Colonic mucosa (tissue), 4 donors: ENCODE measurements around the gene RBL2. TPM values are rescaled to one million over a fixed set of nuclear protein-coding genes. Genes with fewer than 3 reads are reported as not detected.

Experiments used
- DNase-seq: peaks from one replicate; pipeline ENCODE4 v3.0.0-alpha.2; 2020
- H3K27ac ChIP-seq: fragments of 200-600 bp; one replicate; pipeline ENCODE4 v1.8.0; 2021
- H3K27me3 ChIP-seq: fragments of 200-600 bp; one replicate; pipeline ENCODE4 v1.8.0; 2021
- H3K36me3 ChIP-seq: fragments of 200-600 bp; one replicate; pipeline ENCODE4 v1.8.0; 2021
- H3K4me1 ChIP-seq: fragments of 200-600 bp; one replicate; pipeline ENCODE4 v1.8.0; 2021; ENCODE audit warnings: mild to moderate bottlenecking
- H3K4me3 ChIP-seq: fragments of 200-600 bp; one replicate; pipeline ENCODE4 v1.8.0; 2021
- H3K9ac ChIP-seq, 2 donors: one replicate each; pipeline ENCODE4 v1.7.0; 2013; ENCODE audit warnings: control low read depth in 2 of 2, low read depth in 2 of 2, low read length in 2 of 2
- H3K9me3 ChIP-seq: fragments of 200-600 bp; one replicate; pipeline ENCODE4 v1.8.0; 2021
- CTCF ChIP-seq: fragments of 200-600 bp; IDR thresholded peaks from one replicate; pipeline ENCODE4 v1.8.0; 2022; ENCODE audit warnings: antibody characterized with exemption, mild to moderate bottlenecking
- intact Hi-C: fragments of 100-400 bp; cut with DNase I; formaldehyde crosslinking; loops from one replicate; pipeline ENCODE4 v1.14.1; 2022
- total RNA-seq, 2 donors: library from RNA; stranded (reverse); fragmentation: NEBNext Ultra II Directional in 1 of 2; extraction: Animal tissue kit (Norgen Biotek cat#: 25700) in 1 of 2; gene quantifications; one replicate each; pipeline ENCODE4 v1.2.1, GENCODE V29; 2021
- donor health status: healthy.
- donor health status: DM: no; HTN: no; CAD: no.
- donor health status: DM: no; HTN: no; CAD: no.

RBL2 gene
- total RNA-seq, 2 donors from 2014 or later, result 46.9 to 61.3 TPM

- Histone ChIP-seq H3K9me3 (no peaks in the 10 kb centered on the region), H3K36me3 (peaks cover 3% of the 10 kb centered on the region)
- DNase-seq, result no peak
These were observed 55.5 kb downstream of the RBL2 start for GRCh38 chr16:53489755-53490154.

GRCh38 chr16:53492503-53492902 lies 58.2 kb downstream of the RBL2 start:
- peaks cover 15% of the 10 kb centered on the region for H3K36me3 ChIP-seq
- no peak for DNase-seq
- intact Hi-C loops, result loop anchor here (10.0 kb wide), 1 partner anchor 48 kb away; no protein-coding TSS in a partner anchor

More at GRCh38 chr16:53489755-53490154, 55.5 kb downstream of the RBL2 start:
- no peaks in the 10 kb centered on the region for H3K4me1 ChIP-seq
- no peak for TF ChIP-seq CTCF
- intact Hi-C loops, result loop anchor here (10.0 kb wide), 1 partner anchor 45 kb away; no protein-coding TSS in a partner anchor
- H3K27ac ChIP-seq, result no peak overlapping the region
- no peak overlapping the region for H3K9ac ChIP-seq
- no peaks in the 10 kb centered on the region for H3K27me3 ChIP-seq
- no peak overlapping the region for H3K4me3 ChIP-seq

GRCh38 chr16:53494636-53495035 lies 60.4 kb downstream of the RBL2 start:
- TF ChIP-seq CTCF, result no peak
- Histone ChIP-seq H3K4me1 (peaks cover 3% of the 10 kb centered on the region), H3K9me3 (no peaks in the 10 kb centered on the region), H3K9ac (no peak overlapping the region), H3K27me3 (no peaks in the 10 kb centered on the region), H3K27ac (no peak overlapping the region), H3K4me3 (no peak overlapping the region), H3K36me3 (peaks cover 15% of the 10 kb centered on the region)
- intact Hi-C loops, result loop anchor here (10.0 kb wide), 1 partner anchor 50 kb away; no protein-coding TSS in a partner anchor
- no peak for DNase-seq

More at GRCh38 chr16:53492503-53492902, 58.2 kb downstream of the RBL2 start:
- no peak overlapping the region for H3K27ac ChIP-seq
- no peaks in the 10 kb centered on the region for H3K4me1 ChIP-seq
- H3K4me3 ChIP-seq, result no peak overlapping the region
- no peak overlapping the region for H3K9ac ChIP-seq
- no peak for TF ChIP-seq CTCF
- no peaks in the 10 kb centered on the region for H3K9me3 ChIP-seq
- no peaks in the 10 kb centered on the region for H3K27me3 ChIP-seq

GRCh38 chr16:53495325-53495724 lies 61.1 kb downstream of the RBL2 start:
- Histone ChIP-seq H3K36me3 (peaks cover 15% of the 10 kb centered on the region), H3K27me3 (no peaks in the 10 kb centered on the region), H3K9ac (no peak overlapping the region), H3K4me1 (peaks cover 3% of the 10 kb centered on the region), H3K27ac (no peak overlapping the region), H3K9me3 (no peaks in the 10 kb centered on the region), H3K4me3 (no peak overlapping the region)
- TF ChIP-seq CTCF, result no peak
- intact Hi-C loops, result loop anchor here (10.0 kb wide), 1 partner anchor 51 kb away; no protein-coding TSS in a partner anchor
- DNase-seq, result no peak

GRCh38 chr16:53498984-53499383 lies 64.7 kb downstream of the RBL2 start:
- H3K9me3 ChIP-seq, result no peaks in the 10 kb centered on the region
- peaks cover 7% of the 10 kb centered on the region for H3K4me1 ChIP-seq
- H3K9ac ChIP-seq, result no peak overlapping the region
- peak; percentile 40 for DNase-seq
- peak overlapping the region; percentile 38 for H3K27ac ChIP-seq
- H3K4me3 ChIP-seq, result no peak overlapping the region
- TF ChIP-seq CTCF, result no peak
- intact Hi-C loops, result loop anchor here (10.0 kb wide), 1 partner anchor 54 kb away; no protein-coding TSS in a partner anchor
- peaks cover 15% of the 10 kb centered on the region for H3K36me3 ChIP-seq
- H3K27me3 ChIP-seq, result no peaks in the 10 kb centered on the region
